ENCODE measurements around the gene FXR1. TPM values are rescaled to one million over a fixed set of nuclear protein-coding genes. Genes with fewer than 3 reads are reported as not detected.

FXR1 gene
- total and polyA plus RNA-seq, 10 of the 15 experiments (the other 5 are each of a cell fraction or from before 2014, with no cell fraction given): 38.5 to 159 (median 102) TPM

DNA sequence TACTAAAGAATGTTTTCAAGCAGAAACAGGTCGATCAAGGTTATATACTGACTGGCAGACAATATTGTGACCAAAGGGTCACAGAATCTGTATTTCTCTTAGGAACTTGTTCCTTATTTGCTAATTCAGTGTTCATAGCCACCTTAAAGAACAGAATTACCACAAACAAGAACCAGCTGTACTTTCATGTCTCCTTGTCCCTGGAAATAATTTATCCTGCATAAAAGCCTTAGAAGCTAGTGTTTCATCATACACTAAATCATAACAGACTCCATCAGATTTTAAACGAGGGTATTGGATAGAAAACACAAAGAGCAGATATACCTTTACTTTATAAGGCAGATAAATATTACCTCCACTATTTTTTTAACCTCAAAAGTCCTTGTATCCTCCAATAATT, 70.7 kb downstream of the FXR1 start:
- DNase-seq (ENCODE audit: low read depth, low spot score) (no peak), ATAC-seq (no peak), FAIRE-seq (no peak)
- no peak overlapping the region for H3K27ac ChIP-seq (ENCODE audit: control insufficient read depth, insufficient read depth)
- H2AFZ ChIP-seq (ENCODE audit: control insufficient read depth, low read depth, low read length): no peak overlapping the region
- in situ Hi-C loops (cut with MboI) (no loop called here), intact Hi-C loops (cut with micrococcal nuclease; ENCODE audit: unreplicated experiment) (no loop called here)
- BruUV-seq (replicated peaks): no TSS peak
- ChIA-PET RAD21 (ENCODE audit: unreplicated experiment) (interaction anchor here (0.9 kb wide), 1 partner anchor 9 kb away, joined by 3 read pairs; no protein-coding TSS in a partner anchor), POLR2A (interaction anchor here (1.4 kb wide), 1 partner anchor 71 kb away, joined by 3 read pairs; the partner anchor contains the start of gene FXR1), CTCF (no interaction called here), SMC1A (ENCODE audit: uncharacterized antibody, unreplicated experiment) (interaction anchor here (1.0 kb wide), 1 partner anchor 10 kb away, joined by 4 read pairs; no protein-coding TSS in a partner anchor)
- no peak overlapping the region for H3K4me3 ChIP-seq
- WGBS (ENCODE audit: insufficient coverage, insufficient replicate concordance, low lambda C conversion rate, missing lambda C conversion rate): 60% methylated on average over 2 of the region's 2 CpGs
- no peak overlapping the region for H3K9ac ChIP-seq (ENCODE audit: control insufficient read depth, insufficient read depth, low read length)
- H3K4me2 ChIP-seq (ENCODE audit: control insufficient read depth, insufficient read depth): no peak overlapping the region
- H3K27me3 ChIP-seq (replicated peaks in 1 of 2; ENCODE audit: control insufficient read depth in 2 of 2, insufficient read depth in 2 of 2, low read length in 1 of 2): no peaks in the 10 kb centered on the region
- H3K9me3 ChIP-seq (replicated peaks; ENCODE audit: control insufficient read depth, insufficient read depth, low read length): no peaks in the 10 kb centered on the region
- no peaks in the 10 kb centered on the region for H3K4me1 ChIP-seq (ENCODE audit: control insufficient read depth, insufficient read depth, low read length)
- no peaks in the 10 kb centered on the region for H4K20me1 ChIP-seq (ENCODE audit: control insufficient read depth, insufficient read depth)
- no peaks in the 10 kb centered on the region for H3K79me2 ChIP-seq (ENCODE audit: control insufficient read depth, insufficient read depth, low read length)
- TF ChIP-seq TARDBP (IDR thresholded peaks at IDR 0.05; ENCODE audit: borderline replicate concordance): no peak
- TF ChIP-seq MYB (IDR thresholded peaks at IDR 0.05; ENCODE audit: borderline replicate concordance, low read depth, low read length): no peak
- TF ChIP-seq ZNF384 (IDR thresholded peaks at IDR 0.05; ENCODE audit: borderline replicate concordance, low read depth, low read length): no peak
- TF ChIP-seq NFYA (IDR thresholded peaks at IDR 0.05; ENCODE audit: borderline replicate concordance, low read depth, low read length): no peak
- TF ChIP-seq HDAC2 (IDR thresholded peaks at IDR 0.05): no peak
- no peak for TF ChIP-seq CREM (IDR thresholded peaks at IDR 0.05; ENCODE audit: low read depth)
- TF ChIP-seq ETV6 (conservative IDR thresholded peaks at IDR 0.05 in 1 of 2, IDR thresholded peaks at IDR 0.05 in 1 of 2; ENCODE audit: borderline replicate concordance in 1 of 2, low read depth in 1 of 2): no peak
- TF ChIP-seq MEF2A (IDR thresholded peaks at IDR 0.05; ENCODE audit: insufficient read depth, low read depth, low read length): no peak
- TF ChIP-seq, protein P1, sequence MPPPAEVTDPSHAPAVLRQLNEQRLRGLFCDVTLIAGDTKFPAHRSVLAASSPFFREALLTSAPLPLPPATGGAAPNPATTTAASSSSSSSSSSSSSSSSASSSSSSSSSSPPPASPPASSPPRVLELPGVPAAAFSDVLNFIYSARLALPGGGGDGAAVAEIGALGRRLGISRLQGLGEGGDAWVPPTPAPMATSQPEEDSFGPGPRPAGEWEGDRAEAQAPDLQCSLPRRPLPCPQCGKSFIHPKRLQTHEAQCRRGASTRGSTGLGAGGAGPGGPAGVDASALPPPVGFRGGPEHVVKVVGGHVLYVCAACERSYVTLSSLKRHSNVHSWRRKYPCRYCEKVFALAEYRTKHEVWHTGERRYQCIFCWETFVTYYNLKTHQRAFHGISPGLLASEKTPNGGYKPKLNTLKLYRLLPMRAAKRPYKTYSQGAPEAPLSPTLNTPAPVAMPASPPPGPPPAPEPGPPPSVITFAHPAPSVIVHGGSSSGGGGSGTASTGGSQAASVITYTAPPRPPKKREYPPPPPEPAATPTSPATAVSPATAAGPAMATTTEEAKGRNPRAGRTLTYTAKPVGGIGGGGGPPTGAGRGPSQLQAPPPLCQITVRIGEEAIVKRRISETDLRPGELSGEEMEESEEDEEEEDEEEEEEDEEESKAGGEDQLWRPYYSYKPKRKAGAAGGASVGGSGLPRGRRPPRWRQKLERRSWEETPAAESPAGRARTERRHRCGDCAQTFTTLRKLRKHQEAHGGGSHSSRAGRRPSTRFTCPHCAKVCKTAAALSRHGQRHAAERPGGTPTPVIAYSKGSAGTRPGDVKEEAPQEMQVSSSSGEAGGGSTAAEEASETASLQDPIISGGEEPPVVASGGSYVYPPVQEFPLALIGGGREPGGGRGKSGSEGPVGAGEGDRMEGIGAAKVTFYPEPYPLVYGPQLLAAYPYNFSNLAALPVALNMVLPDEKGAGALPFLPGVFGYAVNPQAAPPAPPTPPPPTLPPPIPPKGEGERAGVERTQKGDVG (CRISPR knock-in tag; IDR thresholded peaks at IDR 0.05): no peak
- TF ChIP-seq, protein P2, sequence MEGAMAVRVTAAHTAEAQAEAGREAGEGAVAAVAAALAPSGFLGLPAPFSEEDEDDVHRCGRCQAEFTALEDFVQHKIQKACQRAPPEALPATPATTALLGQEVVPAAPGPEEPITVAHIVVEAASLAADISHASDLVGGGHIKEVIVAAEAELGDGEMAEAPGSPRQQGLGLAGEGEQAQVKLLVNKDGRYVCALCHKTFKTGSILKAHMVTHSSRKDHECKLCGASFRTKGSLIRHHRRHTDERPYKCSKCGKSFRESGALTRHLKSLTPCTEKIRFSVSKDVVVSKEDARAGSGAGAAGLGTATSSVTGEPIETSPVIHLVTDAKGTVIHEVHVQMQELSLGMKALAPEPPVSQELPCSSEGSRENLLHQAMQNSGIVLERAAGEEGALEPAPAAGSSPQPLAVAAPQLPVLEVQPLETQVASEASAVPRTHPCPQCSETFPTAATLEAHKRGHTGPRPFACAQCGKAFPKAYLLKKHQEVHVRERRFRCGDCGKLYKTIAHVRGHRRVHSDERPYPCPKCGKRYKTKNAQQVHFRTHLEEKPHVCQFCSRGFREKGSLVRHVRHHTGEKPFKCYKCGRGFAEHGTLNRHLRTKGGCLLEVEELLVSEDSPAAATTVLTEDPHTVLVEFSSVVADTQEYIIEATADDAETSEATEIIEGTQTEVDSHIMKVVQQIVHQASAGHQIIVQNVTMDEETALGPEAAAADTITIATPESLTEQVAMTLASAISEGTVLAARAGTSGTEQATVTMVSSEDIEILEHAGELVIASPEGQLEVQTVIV (IDR thresholded peaks at IDR 0.05; ENCODE audit: borderline replicate concordance, partially characterized antibody): no peak
- no peak for TF ChIP-seq ZNF622 (IDR thresholded peaks at IDR 0.05)
- no peak for TF ChIP-seq POLR2AphosphoS5 (IDR thresholded peaks at IDR 0.05; ENCODE audit: low read length)
- TF ChIP-seq, protein P3, sequence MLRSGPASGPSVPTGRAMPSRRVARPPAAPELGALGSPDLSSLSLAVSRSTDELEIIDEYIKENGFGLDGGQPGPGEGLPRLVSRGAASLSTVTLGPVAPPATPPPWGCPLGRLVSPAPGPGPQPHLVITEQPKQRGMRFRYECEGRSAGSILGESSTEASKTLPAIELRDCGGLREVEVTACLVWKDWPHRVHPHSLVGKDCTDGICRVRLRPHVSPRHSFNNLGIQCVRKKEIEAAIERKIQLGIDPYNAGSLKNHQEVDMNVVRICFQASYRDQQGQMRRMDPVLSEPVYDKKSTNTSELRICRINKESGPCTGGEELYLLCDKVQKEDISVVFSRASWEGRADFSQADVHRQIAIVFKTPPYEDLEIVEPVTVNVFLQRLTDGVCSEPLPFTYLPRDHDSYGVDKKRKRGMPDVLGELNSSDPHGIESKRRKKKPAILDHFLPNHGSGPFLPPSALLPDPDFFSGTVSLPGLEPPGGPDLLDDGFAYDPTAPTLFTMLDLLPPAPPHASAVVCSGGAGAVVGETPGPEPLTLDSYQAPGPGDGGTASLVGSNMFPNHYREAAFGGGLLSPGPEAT (IDR thresholded peaks at IDR 0.05; ENCODE audit: low read depth): no peak
- no peak for TF ChIP-seq CHD1 (IDR thresholded peaks at IDR 0.05; ENCODE audit: low read depth, low read length)
- TF ChIP-seq FOXK2 (IDR thresholded peaks at IDR 0.05): no peak
- no peaks in the 10 kb centered on the region for H3K36me3 ChIP-seq (ENCODE audit: control insufficient read depth in 2 of 2, insufficient read depth in 2 of 2, low read length in 1 of 2)
